SJSA1 (cell line): Measurements from ENCODE around the gene GNG12. TPM values are rescaled to one million over a fixed set of nuclear protein-coding genes. Genes with fewer than 3 reads are reported as not detected.

Experiments
- DNase-seq, 2 experiments: peaks; one replicate each; pipeline ENCODE4 v3.0.0-alpha.2; 2015 to 2020; ENCODE audit warnings: low spot score in 2 of 2, low read depth in 1 of 2
- H3K27ac ChIP-seq: fragments of 250-450 bp; sonication (Bioruptor Pico); 2 replicates; pipeline ENCODE4 v1.5.1; 2020; ENCODE audit warnings: mild to moderate bottlenecking, moderate library complexity
- H3K27me3 ChIP-seq: fragments of 250-450 bp; sonication (Bioruptor Pico); replicated peaks from 2 replicates; pipeline ENCODE4 v1.5.1; 2020; ENCODE audit warnings: mild to moderate bottlenecking, moderate library complexity
- H3K36me3 ChIP-seq: fragments of 250-450 bp; sonication (Bioruptor Pico); 2 replicates; pipeline ENCODE4 v1.5.1; 2020; ENCODE audit warnings: mild to moderate bottlenecking
- H3K4me1 ChIP-seq: fragments of 250-450 bp; sonication (Bioruptor Pico); replicated peaks from 2 replicates; pipeline ENCODE4 v1.6.1; 2021; ENCODE audit warnings: mild to moderate bottlenecking
- H3K4me3 ChIP-seq: fragments of 250-450 bp; sonication (Bioruptor Pico); 2 replicates; pipeline ENCODE4 v1.5.1; 2020; ENCODE audit warnings: mild to moderate bottlenecking
- H3K9me3 ChIP-seq: fragments of 250-450 bp; sonication (Bioruptor Pico); replicated peaks from 2 replicates; pipeline ENCODE4 v1.5.1; 2020; ENCODE audit warnings: mild to moderate bottlenecking
- total RNA-seq: library from RNA; depleted of rRNA; stranded (reverse); fragments of >200 nt; shearing (Covaris generic); gene quantifications from 2 replicates; pipeline ENCODE4 v1.2.3, GENCODE V29; 2014

The GNG12 gene
- total RNA-seq, 1 experiment from 2014 or later = 330 TPM

DNA sequence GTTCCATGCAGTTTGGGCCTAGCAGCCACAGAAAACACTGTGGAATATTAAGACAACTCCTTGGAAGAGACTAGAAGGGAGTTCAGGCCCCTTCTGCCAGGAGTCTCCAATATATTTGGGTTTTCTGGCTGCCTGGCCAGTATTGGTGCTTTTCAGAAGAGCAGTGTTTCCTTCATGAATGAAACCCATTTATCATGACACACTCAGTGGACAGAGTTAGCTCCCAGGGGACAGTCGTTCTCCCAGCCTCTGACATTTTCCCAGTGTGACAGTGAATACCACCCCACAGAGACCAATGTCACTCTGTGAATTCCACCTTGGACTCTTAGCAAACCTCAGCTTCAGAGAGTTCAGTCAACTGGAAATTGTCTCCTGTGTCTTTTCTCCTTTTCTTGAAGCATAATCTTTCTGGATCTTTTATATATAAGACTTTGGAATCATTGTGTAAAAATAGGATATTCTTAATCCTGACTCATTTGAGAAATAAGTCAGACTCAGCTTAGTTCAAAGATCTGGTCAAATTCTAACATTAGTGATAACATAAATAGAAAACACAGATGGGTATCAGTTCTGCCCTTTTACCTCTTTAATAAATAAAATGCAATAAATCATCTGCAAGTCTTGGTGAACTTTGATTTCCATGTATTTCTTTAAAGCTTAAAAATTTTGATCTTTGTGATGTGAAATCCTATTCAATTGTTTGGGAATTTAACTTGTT is 40.4 kb downstream of the GNG12 start:
- Histone ChIP-seq H3K27ac (peak overlapping the region; percentile 96), H3K4me1 (peaks cover 76% of the 10 kb centered on the region)
- DNase-seq = no peak

DNA sequence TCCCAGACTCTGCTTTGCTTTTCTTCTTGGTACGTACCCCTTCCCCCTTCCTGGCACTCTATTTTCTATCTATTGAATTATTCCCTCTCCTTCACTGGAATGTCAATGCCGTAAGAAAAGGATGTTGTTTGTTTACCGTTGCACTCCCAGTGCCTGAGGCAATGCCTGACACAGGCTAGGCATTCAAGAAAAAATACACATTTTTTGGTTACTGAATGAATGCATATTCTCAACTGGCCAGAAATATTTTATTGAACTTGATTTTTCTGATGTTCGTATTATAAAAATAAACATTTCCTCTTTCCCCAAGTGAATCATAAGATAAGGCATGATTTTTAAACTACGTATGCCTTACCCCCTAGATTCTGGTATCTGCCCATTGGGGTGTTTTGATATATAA is 41.2 kb downstream of the GNG12 start:
- Histone ChIP-seq H3K27ac (peak overlapping the region; percentile 96), H3K36me3 (peaks cover 7% of the 10 kb centered on the region; the same call in 1 of the 2 replicates), H3K27me3 (no peaks in the 10 kb centered on the region), H3K4me1 (peaks cover 84% of the 10 kb centered on the region), H3K9me3 (no peaks in the 10 kb centered on the region), H3K4me3 (peak overlapping the region; percentile 7; the same call in 1 of the 2 replicates)
- DNase-seq = peak; percentile 85 to 98

More for the DNA sequence above, 40.4 kb downstream of the GNG12 start:
- Histone ChIP-seq H3K4me3 (no peak overlapping the region), H3K36me3 (peaks cover 12% of the 10 kb centered on the region; the same call in 1 of the 2 replicates), H3K27me3 (no peaks in the 10 kb centered on the region), H3K9me3 (no peaks in the 10 kb centered on the region)

DNA sequence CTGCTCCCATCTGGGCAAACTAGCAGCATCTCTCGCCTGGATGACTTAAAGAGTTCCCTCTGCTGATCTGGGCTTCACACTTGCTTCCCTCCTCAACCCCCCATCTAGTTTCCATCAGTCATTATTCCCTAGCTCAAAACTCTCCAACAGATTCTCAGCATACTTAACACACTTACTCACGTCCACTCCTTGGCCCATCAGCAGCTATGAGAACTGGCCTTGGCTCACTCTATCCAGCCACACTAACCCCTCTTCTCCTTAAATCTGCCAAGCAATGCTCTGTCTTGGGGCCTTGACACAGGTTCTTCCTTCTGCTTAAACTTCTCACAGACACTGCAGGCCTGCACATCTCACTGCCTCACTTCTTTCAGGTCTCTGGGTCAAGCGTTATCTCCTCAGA is 41.6 kb downstream of the GNG12 start:
- H3K4me1 ChIP-seq = peaks cover 86% of the 10 kb centered on the region
- peak overlapping the region; percentile 7; the same call in 1 of the 2 replicates for H3K4me3 ChIP-seq

DNA sequence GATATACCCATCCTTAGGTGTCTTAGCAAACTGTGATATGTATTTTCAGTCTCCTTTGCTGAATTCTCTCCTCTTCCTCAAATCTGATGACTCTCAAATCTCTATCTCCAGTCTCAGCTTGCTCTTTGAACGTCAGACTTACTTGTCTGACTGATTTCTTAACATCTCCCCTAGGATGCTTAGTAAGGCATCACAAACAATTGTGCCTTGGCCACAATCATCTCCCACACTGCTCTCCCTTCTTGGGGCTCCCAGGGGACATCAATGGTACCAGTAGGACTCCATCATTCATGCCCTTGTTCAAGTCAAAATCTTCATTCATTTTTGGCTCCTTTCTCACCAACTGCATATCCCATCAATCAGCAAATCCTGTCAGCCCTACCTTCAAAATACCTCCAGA is 42.0 kb downstream of the GNG12 start:
- Histone ChIP-seq H3K27ac (peak overlapping the region; percentile 96), H3K4me1 (peaks cover 87% of the 10 kb centered on the region), H3K36me3 (no peaks in the 10 kb centered on the region; the same call in 1 of the 2 replicates), H3K4me3 (peak overlapping the region; percentile 7; the same call in 1 of the 2 replicates), H3K9me3 (no peaks in the 10 kb centered on the region), H3K27me3 (no peaks in the 10 kb centered on the region)
- DNase-seq = no peak

More for the DNA sequence above, 41.6 kb downstream of the GNG12 start:
- DNase-seq = peak; percentile 83 to 97
- no peaks in the 10 kb centered on the region for H3K9me3 ChIP-seq
- H3K27me3 ChIP-seq = no peaks in the 10 kb centered on the region
- H3K36me3 ChIP-seq = peaks cover 2% of the 10 kb centered on the region; the same call in 1 of the 2 replicates
- peak overlapping the region; percentile 96 for H3K27ac ChIP-seq

DNA sequence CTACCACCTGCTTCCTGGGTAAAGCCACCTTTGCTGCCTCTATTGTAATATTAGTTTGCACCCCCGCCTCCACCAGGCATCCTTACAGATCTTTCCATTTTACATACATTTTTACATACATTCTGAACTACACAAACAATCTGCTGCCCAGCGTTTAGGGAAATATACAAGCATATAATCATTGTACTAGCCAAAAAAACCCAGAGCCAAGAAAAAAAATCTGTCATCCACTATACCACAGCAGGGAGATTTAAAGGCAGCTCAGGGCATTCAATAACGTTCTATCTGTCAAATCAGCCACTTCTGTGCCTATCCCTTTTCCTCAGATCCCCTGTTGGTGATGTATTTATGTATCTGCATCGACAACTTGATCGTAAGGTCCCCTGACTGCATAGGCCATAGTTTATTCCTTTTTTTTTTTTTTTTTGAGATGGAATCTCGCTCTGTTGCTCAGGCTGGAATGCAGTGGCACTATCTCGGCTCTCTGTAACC is 43.0 kb downstream of the GNG12 start:
- H3K36me3 ChIP-seq = no peaks in the 10 kb centered on the region; the same call in 1 of the 2 replicates
- no peak overlapping the region for H3K4me3 ChIP-seq
- H3K27ac ChIP-seq = peak overlapping the region; percentile 96
- H3K27me3 ChIP-seq = no peaks in the 10 kb centered on the region
- DNase-seq = no peak
- peaks cover 86% of the 10 kb centered on the region for H3K4me1 ChIP-seq
- no peaks in the 10 kb centered on the region for H3K9me3 ChIP-seq

DNA sequence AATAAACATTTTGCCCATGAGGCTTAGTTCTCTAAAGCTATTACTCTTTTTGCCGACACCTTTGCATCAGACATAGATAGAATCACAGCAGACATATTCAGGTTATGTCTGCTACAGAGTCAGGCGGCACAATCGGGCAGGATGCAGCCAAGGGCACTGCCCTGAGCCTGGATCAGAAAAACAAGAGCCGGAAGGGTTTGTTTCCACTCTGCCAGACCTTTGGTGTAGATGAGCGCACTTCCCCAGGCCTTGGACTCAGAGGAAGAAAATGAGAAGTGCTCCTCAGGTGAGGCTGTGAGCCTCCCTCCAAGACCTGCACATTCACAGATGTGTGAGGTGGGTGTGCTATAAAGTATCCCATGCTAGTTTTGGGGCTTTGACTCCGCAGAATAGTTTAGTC is 43.7 kb downstream of the GNG12 start:
- H3K4me3 ChIP-seq = no peak overlapping the region
- no peak overlapping the region; the same call in 1 of the 2 replicates for H3K27ac ChIP-seq
- H3K4me1 ChIP-seq = peaks cover 79% of the 10 kb centered on the region
- DNase-seq = no peak
- no peaks in the 10 kb centered on the region for H3K27me3 ChIP-seq
- peaks cover 4% of the 10 kb centered on the region; the same call in 1 of the 2 replicates for H3K36me3 ChIP-seq
- no peaks in the 10 kb centered on the region for H3K9me3 ChIP-seq

DNA sequence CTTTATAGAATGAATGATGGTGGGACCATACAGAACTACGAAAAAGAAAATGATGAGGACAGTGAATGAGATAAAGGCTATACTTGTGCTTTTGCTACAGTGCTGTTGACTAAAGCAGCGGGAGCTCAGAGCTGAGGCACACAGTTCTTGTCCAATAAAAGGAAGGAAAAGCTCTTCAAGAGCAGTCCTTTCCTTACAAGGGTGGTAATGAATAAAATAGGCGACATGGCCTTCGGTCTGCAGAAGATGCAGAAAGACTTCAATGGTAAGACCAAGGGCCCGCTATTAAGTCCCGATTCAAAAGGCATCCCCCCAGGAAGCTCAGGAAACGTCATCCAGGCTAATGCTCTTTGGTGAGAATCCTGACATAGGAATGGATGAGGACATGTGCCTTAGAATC is 44.4 kb downstream of the GNG12 start:
- no peak for DNase-seq
- Histone ChIP-seq H3K4me3 (no peak overlapping the region), H3K27me3 (no peaks in the 10 kb centered on the region), H3K36me3 (peaks cover 4% of the 10 kb centered on the region; the same call in 1 of the 2 replicates), H3K4me1 (peaks cover 73% of the 10 kb centered on the region), H3K9me3 (no peaks in the 10 kb centered on the region), H3K27ac (no peak overlapping the region)

DNA sequence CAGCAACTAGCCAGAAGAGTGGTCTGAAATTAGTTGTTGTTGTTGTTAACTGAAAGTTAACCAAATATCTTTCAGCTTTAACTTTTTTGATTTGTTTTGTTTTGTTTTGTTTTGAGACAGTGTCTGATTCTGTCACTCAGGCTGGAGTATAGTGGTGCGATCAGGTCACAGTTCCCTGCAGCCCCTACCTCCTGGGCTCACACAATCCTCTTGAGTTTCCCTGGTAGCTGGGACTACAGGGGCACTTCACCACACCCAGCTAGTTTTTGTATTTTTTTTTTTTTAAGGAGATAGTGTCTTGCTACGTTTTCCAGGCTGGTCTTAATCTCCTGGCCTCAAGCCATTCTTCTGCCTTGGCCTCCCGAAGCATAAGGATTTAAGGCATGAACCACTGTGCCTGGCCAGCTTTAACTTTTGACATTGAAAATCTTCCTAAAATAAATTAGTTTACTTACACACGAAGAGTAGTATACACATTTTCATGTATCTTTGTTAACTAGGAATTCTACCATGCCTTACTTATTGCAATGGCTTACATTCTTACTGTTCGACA is 45.0 kb downstream of the GNG12 start:
- H3K4me1 ChIP-seq = peaks cover 67% of the 10 kb centered on the region
- no peak overlapping the region for H3K4me3 ChIP-seq
- no peak for DNase-seq

DNA sequence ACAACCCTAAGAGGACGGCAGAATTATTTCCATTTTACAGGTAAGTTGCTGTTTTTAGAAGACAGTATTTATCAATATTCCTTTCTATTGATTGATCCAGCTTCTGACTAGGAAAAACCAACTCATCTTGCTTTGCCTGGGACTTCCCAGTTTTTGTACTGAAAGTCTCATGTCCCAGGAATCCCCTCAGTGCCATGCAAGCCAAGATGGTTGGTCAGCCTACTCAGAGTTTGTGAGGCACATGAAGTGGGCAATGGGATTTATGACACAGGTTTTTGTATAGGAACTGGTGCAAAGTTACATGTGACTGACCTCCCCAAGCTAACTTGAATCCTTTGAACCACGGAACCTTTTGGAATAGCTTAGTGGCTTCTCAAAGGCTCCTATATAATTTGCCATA is 45.5 kb downstream of the GNG12 start:
- Histone ChIP-seq H3K4me1 (peaks cover 61% of the 10 kb centered on the region), H3K4me3 (no peak overlapping the region), H3K27ac (no peak overlapping the region), H3K27me3 (no peaks in the 10 kb centered on the region), H3K36me3 (peaks cover 4% of the 10 kb centered on the region; the same call in 1 of the 2 replicates), H3K9me3 (no peaks in the 10 kb centered on the region)
- DNase-seq = no peak

More for the DNA sequence above, 45.0 kb downstream of the GNG12 start:
- Histone ChIP-seq H3K36me3 (peaks cover 4% of the 10 kb centered on the region; the same call in 1 of the 2 replicates), H3K27me3 (no peaks in the 10 kb centered on the region), H3K9me3 (no peaks in the 10 kb centered on the region), H3K27ac (no peak overlapping the region)

DNA sequence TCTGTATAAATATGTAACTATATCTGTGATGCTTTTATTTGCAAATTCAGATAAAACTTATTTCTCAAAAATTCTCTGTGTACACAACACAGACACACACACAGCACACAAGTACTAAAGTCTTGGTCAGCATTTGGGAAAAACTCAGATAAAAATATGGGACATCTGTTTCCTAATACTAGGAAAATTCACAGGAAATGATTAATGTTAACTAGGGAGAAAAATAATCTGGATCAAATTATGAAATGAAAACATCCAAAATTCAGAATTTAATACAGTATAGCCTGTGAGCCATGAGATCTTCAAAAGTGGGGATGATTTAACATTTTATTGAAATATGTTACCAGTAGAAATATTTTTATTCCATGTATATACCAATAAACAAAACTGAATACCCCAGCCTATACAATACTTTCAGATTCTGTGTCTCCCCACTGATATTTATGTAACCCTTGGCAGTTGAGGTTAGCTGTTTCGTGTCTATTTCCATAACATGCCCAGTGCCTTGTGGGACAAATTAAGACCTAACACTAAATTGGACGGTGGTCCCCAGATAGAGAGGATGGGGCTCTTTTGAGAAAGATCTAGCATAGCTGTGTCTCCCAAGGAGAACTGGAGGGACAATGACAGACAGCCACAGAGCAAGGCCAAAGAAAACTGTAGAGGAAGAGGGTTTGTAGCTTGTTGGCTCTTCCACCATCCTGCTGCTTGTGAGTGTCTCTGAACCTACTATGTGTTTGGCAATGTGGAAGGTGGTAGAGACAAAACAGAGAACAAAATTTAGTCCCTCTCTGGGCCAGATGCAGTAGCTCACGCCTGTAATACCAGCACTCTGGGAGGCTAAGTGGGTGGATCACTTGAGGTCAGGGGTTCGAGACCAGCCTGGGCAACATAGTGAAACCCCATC is 47.2 kb downstream of the GNG12 start:
- H3K27ac ChIP-seq = no peak overlapping the region
- H3K9me3 ChIP-seq = no peaks in the 10 kb centered on the region
- H3K27me3 ChIP-seq = no peaks in the 10 kb centered on the region
- peaks cover 4% of the 10 kb centered on the region; the same call in 1 of the 2 replicates for H3K36me3 ChIP-seq
- H3K4me3 ChIP-seq = no peak overlapping the region
- H3K4me1 ChIP-seq = peaks cover 46% of the 10 kb centered on the region
- no peak for DNase-seq

DNA sequence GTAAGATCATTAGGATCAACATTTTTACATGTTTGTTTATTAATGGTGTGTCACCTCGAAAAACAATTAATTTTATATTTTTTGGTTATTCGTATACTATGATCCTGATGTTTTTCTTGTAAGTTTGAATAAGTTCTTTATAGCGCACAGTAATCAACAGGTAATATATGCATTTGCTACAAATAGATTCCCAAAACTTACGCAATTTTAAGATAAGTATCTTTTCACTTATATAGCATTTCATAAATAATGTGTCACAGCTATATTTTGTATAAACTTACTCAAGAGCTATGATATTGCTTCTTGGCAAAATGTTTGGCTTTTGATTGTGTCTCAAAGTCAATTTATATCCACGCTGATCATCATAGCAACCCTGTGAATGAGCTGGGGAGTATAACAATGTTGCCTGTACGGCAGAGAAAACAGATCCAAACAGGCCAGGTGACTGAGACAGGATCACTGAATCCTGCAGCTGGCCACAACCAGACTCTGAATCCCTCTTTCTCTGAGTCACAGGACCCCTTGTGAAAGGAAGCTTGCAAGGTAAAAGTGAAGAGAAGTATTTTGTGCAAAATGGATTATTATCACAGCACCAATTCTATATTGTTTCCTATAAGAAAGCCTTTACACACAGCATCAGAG is 48.6 kb downstream of the GNG12 start:
- Histone ChIP-seq H3K9me3 (no peaks in the 10 kb centered on the region), H3K4me1 (peaks cover 32% of the 10 kb centered on the region), H3K4me3 (no peak overlapping the region), H3K27ac (no peak overlapping the region), H3K27me3 (no peaks in the 10 kb centered on the region), H3K36me3 (peaks cover 4% of the 10 kb centered on the region; the same call in 1 of the 2 replicates)
- DNase-seq = no peak

DNA sequence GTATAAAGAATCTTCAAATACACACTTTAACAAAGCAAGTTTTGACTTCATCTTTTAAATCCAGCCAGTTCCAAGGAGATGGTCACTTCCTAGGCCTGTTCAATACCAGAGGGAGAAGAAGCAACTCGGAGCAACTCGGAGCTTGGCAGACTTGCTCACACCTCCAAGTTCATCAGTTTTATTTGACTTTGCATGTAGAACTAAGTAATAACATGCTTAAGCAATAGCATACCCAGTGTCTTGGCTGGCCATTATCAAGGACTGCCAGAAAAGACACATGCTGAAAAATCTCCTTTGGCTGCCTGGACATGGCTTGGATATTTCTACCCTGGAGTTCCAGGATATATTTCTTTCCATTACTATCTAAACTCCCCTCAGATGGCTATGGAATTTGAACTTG is 52.6 kb downstream of the GNG12 start:
- Histone ChIP-seq H3K27ac (no peak overlapping the region), H3K36me3 (peaks cover 17% of the 10 kb centered on the region), H3K4me1 (peaks cover 26% of the 10 kb centered on the region), H3K27me3 (no peaks in the 10 kb centered on the region), H3K4me3 (no peak overlapping the region), H3K9me3 (no peaks in the 10 kb centered on the region)
- DNase-seq = no peak

DNA sequence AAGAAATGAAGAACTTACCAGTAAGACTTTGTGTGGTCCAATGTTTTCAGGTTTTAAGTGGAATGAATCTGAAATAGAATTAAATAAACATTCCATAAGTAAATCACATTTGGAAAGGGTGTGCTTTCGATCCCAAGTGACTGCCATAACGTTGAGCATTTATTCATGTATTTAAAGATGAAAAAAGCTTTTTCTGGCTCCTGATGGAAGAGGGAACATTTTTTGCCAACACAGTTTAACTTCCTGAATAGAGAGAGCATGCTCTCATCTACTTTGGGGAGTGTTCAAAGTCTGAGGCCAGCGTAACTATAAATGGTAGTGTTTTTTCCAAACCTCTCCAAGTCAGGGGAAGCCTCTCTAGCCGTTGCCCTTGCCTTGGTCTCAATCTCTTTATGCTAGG is 55.8 kb downstream of the GNG12 start:
- Histone ChIP-seq H3K4me1 (peaks cover 36% of the 10 kb centered on the region), H3K27ac (peak overlapping the region; percentile 66), H3K4me3 (no peak overlapping the region), H3K27me3 (no peaks in the 10 kb centered on the region), H3K36me3 (peaks cover 43% of the 10 kb centered on the region), H3K9me3 (no peaks in the 10 kb centered on the region)
- DNase-seq = peak in 1 of 2 experiments; percentile 61
